ENCODE results near the gene ESRP2. TPM values are rescaled to one million over a fixed set of nuclear protein-coding genes. Genes with fewer than 3 reads are reported as not detected.

Gene ESRP2
- total and polyA plus RNA-seq, 2 donors (not counting 3 experiments of a cell fraction or from before 2014, with no cell fraction given), result 0.57 to 0.66 TPM

GRCh38 chr16:68283801-68284598 lies 48.1 kb upstream of the ESRP2 start:
- intact Hi-C loops (cut with micrococcal nuclease) (no loop called here), dilution Hi-C loops (cut with MboI; ENCODE audit: extremely low pct_ligation_motif_present, low sequenced_read_pairs) (no loop called here)
- peaks cover 4% of the 10 kb centered on the region in 2 experiments for H3K36me3 ChIP-seq (ENCODE audit: control insufficient read depth in 2 of 2, extremely low read depth in 1 of 2, insufficient read depth in 2 of 2, low read length in 2 of 2)
- CTCF ChIA-PET, result interaction anchor here (0.9 to 4.0 kb wide), 6 partner anchors 11 to 45 kb away, joined by 3 to 25 read pairs (median 6); partner anchors contain the start of genes PRMT7, SLC7A6 and SLC7A6OS
- H3K4me3 ChIP-seq (replicated peaks in 1 of 3; ENCODE audit: insufficient read depth in 1 of 3, low read depth in 1 of 3, low read length in 3 of 3), result no peak overlapping the region
- H2AFZ ChIP-seq (ENCODE audit: low read depth, low read length), result no peak overlapping the region
- TF ChIP-seq FOS (IDR thresholded peaks at IDR 0.05; ENCODE audit: borderline replicate concordance, insufficient read depth, low read length) (no peak), JUN (IDR thresholded peaks at IDR 0.05; ENCODE audit: borderline replicate concordance, insufficient read depth, insufficient read length, low read depth) (no peak), POLR2AphosphoS5 (IDR thresholded peaks at IDR 0.05; ENCODE audit: insufficient read depth, low read depth, low read length) (no peak), EZH2 (IDR thresholded peaks at IDR 0.05; ENCODE audit: borderline replicate concordance, low read depth, low read length, severe bottlenecking) (no peak), GATA2 (IDR thresholded peaks at IDR 0.05; ENCODE audit: insufficient read depth, insufficient read length, low read depth, low read length) (no peak), POLR2A (IDR thresholded peaks at IDR 0.05; ENCODE audit: low read depth, low read length) (no peak), MYC (IDR thresholded peaks at IDR 0.05; ENCODE audit: low read depth, low read length) (no peak)
- TF ChIP-seq, protein P1, sequence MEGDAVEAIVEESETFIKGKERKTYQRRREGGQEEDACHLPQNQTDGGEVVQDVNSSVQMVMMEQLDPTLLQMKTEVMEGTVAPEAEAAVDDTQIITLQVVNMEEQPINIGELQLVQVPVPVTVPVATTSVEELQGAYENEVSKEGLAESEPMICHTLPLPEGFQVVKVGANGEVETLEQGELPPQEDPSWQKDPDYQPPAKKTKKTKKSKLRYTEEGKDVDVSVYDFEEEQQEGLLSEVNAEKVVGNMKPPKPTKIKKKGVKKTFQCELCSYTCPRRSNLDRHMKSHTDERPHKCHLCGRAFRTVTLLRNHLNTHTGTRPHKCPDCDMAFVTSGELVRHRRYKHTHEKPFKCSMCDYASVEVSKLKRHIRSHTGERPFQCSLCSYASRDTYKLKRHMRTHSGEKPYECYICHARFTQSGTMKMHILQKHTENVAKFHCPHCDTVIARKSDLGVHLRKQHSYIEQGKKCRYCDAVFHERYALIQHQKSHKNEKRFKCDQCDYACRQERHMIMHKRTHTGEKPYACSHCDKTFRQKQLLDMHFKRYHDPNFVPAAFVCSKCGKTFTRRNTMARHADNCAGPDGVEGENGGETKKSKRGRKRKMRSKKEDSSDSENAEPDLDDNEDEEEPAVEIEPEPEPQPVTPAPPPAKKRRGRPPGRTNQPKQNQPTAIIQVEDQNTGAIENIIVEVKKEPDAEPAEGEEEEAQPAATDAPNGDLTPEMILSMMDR (IDR thresholded peaks at IDR 0.05; ENCODE audit: extremely low read depth in 1 of 2, insufficient read depth in 1 of 2, low read depth in 1 of 2, low read length in 2 of 2), result no peak
- TF ChIP-seq, protein P2, sequence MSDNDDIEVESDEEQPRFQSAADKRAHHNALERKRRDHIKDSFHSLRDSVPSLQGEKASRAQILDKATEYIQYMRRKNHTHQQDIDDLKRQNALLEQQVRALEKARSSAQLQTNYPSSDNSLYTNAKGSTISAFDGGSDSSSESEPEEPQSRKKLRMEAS (IDR thresholded peaks at IDR 0.05; ENCODE audit: insufficient read depth, insufficient read length), result no peak
- POLR2A ChIA-PET, result interaction anchor here (1.0 kb wide), 1 partner anchor 8 kb away, joined by 3 read pairs; no protein-coding TSS in a partner anchor
- H3K9ac ChIP-seq (replicated peaks; ENCODE audit: extremely low read depth, insufficient read depth, low read length), result no peak overlapping the region
- DNase-seq (ENCODE audit: low read depth, low spot score) (no peak), FAIRE-seq (no peak)
- peaks cover 55% of the 10 kb centered on the region for H3K79me2 ChIP-seq (ENCODE audit: control insufficient read depth, insufficient read depth, low read length)
- no peaks in the 10 kb centered on the region for H4K20me1 ChIP-seq (replicated peaks; ENCODE audit: control insufficient read depth, extremely low read depth, insufficient read depth, low read length)
- no peaks in the 10 kb centered on the region for H3K27me3 ChIP-seq (ENCODE audit: control insufficient read depth in 2 of 2, insufficient read depth in 2 of 2, low read length in 2 of 2)
- peaks cover 46% of the 10 kb centered on the region for H3K4me1 ChIP-seq (ENCODE audit: control insufficient read depth, extremely low read depth, insufficient read depth, low read length)
- H3K9me1 ChIP-seq (replicated peaks; ENCODE audit: control insufficient read depth, extremely low read depth, insufficient read depth, low read length), result no peaks in the 10 kb centered on the region
- no TSS peak for BruUV-seq (replicated peaks)
- H3K4me2 ChIP-seq (ENCODE audit: insufficient read depth, low read length), result no peak overlapping the region
- H3K27ac ChIP-seq (ENCODE audit: insufficient read depth, low read depth, low read length), result no peak overlapping the region
- no peaks in the 10 kb centered on the region for H3K9me3 ChIP-seq (replicated peaks; ENCODE audit: control insufficient read depth, insufficient read depth, low read length)
